GM12875 (cell line): ENCODE data around the gene PXMP2.

Experiments
- H3K4me3 ChIP-seq: one replicate; pipeline ENCODE4 v1.5.1; 2011; ENCODE audit warnings: low read depth, low read length, control low read depth
- CTCF ChIP-seq: IDR thresholded peaks from 2 replicates; pipeline ENCODE4 v1.5.1; 2011; ENCODE audit warnings: low read depth, mild to moderate bottlenecking, control low read depth, inconsistent platforms, low read length, moderate library complexity, borderline replicate concordance; ENCODE audit not compliant: insufficient read depth

PXMP2 gene

GRCh38 chr12:132730353-132730752 lies 43.0 kb downstream of the PXMP2 start:
- no peak for TF ChIP-seq CTCF
- H3K4me3 ChIP-seq = no peak overlapping the region

DNA sequence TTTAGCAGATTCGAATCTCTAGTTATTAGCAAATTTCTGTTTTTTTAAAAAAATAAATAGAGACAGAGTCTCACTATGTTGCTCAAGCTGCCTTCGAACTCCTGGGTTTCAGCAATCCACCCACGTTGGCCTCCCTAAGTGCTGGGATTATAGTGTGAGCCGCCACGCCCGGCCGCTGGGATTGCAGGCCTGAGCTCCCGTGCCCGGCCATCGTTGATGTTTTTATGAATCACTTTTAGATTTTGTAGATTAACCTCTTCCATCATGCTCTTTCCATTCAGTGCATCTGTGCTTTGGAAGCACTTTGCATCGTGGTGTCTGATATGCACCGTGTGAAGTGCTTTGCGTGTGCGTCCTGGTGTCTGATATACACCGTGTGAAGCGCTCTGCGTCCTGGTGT lies 44.2 kb downstream of the PXMP2 start:
- no peak for TF ChIP-seq CTCF
- no peak overlapping the region for H3K4me3 ChIP-seq

GRCh38 chr12:132734206-132734605 lies 46.8 kb downstream of the PXMP2 start:
- H3K4me3 ChIP-seq = no peak overlapping the region
- TF ChIP-seq CTCF = no peak

- TF ChIP-seq CTCF = no peak
- H3K4me3 ChIP-seq = no peak overlapping the region
These were observed 48.1 kb downstream of the PXMP2 start for GRCh38 chr12:132735496-132735895.

- no peak for TF ChIP-seq CTCF
These were observed 49.0 kb downstream of the PXMP2 start for GRCh38 chr12:132736378-132736777.

GRCh38 chr12:132736913-132737312 lies 49.5 kb downstream of the PXMP2 start:
- H3K4me3 ChIP-seq = no peak overlapping the region
- no peak for TF ChIP-seq CTCF

More at GRCh38 chr12:132736378-132736777, 49.0 kb downstream of the PXMP2 start:
- no peak overlapping the region for H3K4me3 ChIP-seq

- TF ChIP-seq CTCF = no peak
- H3K4me3 ChIP-seq = no peak overlapping the region
These were observed 52.4 kb downstream of the PXMP2 start for GRCh38 chr12:132739600-132740312.
